Measurements from ENCODE around the gene CNTNAP4. TPM values are rescaled to one million over a fixed set of nuclear protein-coding genes. Genes with fewer than 3 reads are reported as not detected.
A peak's percentile ranks its signal among the peaks of the same experiment; 100 is the strongest.

The CNTNAP4 gene
- total and polyA plus RNA-seq, 2 of the 8 experiments (the other 6 are each of a cell fraction or from before 2014, with no cell fraction given): not detected

GRCh38 chr16:76335180-76335974 lies 58.2 kb downstream of the CNTNAP4 start:
- Histone ChIP-seq H3K14ac (ENCODE audit: insufficient read length) (no peak overlapping the region), H3K9ac (replicated peaks in 1 of 4; ENCODE audit: extremely low read depth in 1 of 4, low read depth in 3 of 4, low read length in 3 of 4) (no peak overlapping the region), H3K23ac (ENCODE audit: insufficient read length) (no peak overlapping the region), H2BK5ac (ENCODE audit: low read depth, low read length) (no peak overlapping the region), H2AFZ (ENCODE audit: low read length) (peak overlapping the region; percentile 57; the same call in 1 of the 2 replicates), H3K79me1 (ENCODE audit: low read depth, low read length) (no peaks in the 10 kb centered on the region), H4K8ac (ENCODE audit: extremely low read depth, insufficient read depth, low read length) (no peak overlapping the region), H3K4ac (replicated peaks; ENCODE audit: insufficient read length, low read depth, low read length) (no peak overlapping the region), H4K91ac (replicated peaks; ENCODE audit: insufficient read length, low read length) (no peak overlapping the region), H3K9me3 (ENCODE audit: insufficient read depth in 2 of 2, low read depth in 1 of 2, low read length in 1 of 2) (peaks cover 5 to 9% of the 10 kb centered on the region in 2 experiments; a peak in 2 of 4 replicates), H3K18ac (ENCODE audit: extremely low read depth, low read length) (peak overlapping the region; percentile 13; the same call in 1 of the 2 replicates), H2BK120ac (replicated peaks; ENCODE audit: low read depth, low read length) (no peak overlapping the region), H2AK5ac (ENCODE audit: low read depth, low read length) (no peak overlapping the region), H2BK12ac (ENCODE audit: low read depth, low read length) (0 out of 2 replicates have a peak overlapping the region, but pooled peaks have one; percentile 41), H3K4me2 (ENCODE audit: insufficient read depth in 1 of 2, low read depth in 2 of 2, low read length in 2 of 2) (no peak overlapping the region), H2BK15ac (ENCODE audit: low read length) (no peak overlapping the region), H4K5ac (ENCODE audit: insufficient read length, low read depth, low read length) (no peak overlapping the region), H3K27me3 (replicated peaks in 1 of 4; ENCODE audit: control insufficient read depth in 3 of 4, extremely low read depth in 1 of 4, insufficient read depth in 3 of 4, low read length in 3 of 4) (no peaks in the 10 kb centered on the region), H3K4me1 (replicated peaks in 1 of 4; ENCODE audit: control insufficient read depth in 3 of 4, insufficient read depth in 4 of 4, low read length in 3 of 4) (0 out of 7 replicates have a peak, but pooled peaks cover 0 to 1% (median 0%) of the 10 kb centered on the region in 4 experiments), H3K56ac (replicated peaks; ENCODE audit: insufficient read length, low read depth, low read length) (no peak overlapping the region), H4K20me1 (replicated peaks in 1 of 2; ENCODE audit: control insufficient read depth in 1 of 2, insufficient read depth in 2 of 2, low read length in 2 of 2) (no peaks in the 10 kb centered on the region), H3K79me2 (ENCODE audit: control insufficient read depth in 1 of 2, insufficient read depth in 2 of 2, low read length in 2 of 2) (no peaks in the 10 kb centered on the region), H3K36me3 (ENCODE audit: control insufficient read depth in 2 of 4, insufficient read depth in 4 of 4, low read length in 3 of 4) (no peaks in the 10 kb centered on the region), H3K23me2 (ENCODE audit: low read depth, low read length) (no peaks in the 10 kb centered on the region), H3K27ac (ENCODE audit: low read depth, low read length) (no peak overlapping the region), H3K4me3 (ENCODE audit: extremely low read depth in 1 of 4, insufficient read depth in 2 of 4, low read depth in 3 of 4, low read length in 4 of 4) (no peak overlapping the region), H2BK20ac (ENCODE audit: low read length) (no peak overlapping the region)
- 87% methylated on average over 3 of the region's 3 CpGs; no CpG with 5 or more reads in 1 of the 2 experiments for WGBS, 2 experiments (ENCODE audit: extremely low coverage in 1 of 2, insufficient coverage in 1 of 2, insufficient read length in 1 of 2, insufficient replicate concordance in 2 of 2, low coverage in 1 of 2, low lambda C conversion rate in 2 of 2, missing lambda C conversion rate in 1 of 2)
- TF ChIP-seq SIX5 (IDR thresholded peaks at IDR 0.05; ENCODE audit: low read depth, low read length) (no peak), RAD21 (IDR thresholded peaks at IDR 0.05 in 1 of 2, conservative IDR thresholded peaks at IDR 0.05 in 1 of 2; ENCODE audit: low read depth in 2 of 2, low read length in 2 of 2) (no peak), SUZ12 (IDR thresholded peaks at IDR 0.05; ENCODE audit: low read length) (no peak), SRF (IDR thresholded peaks at IDR 0.05; ENCODE audit: low read depth, low read length) (no peak), RNF2 (IDR thresholded peaks at IDR 0.05; ENCODE audit: borderline replicate concordance, low read depth, low read length, missing control alignments, poor library complexity, severe bottlenecking) (no peak), TCF12 (IDR thresholded peaks at IDR 0.05; ENCODE audit: low read depth, low read length) (no peak), TEAD4 (IDR thresholded peaks at IDR 0.05; ENCODE audit: low read depth, low read length) (no peak)
- TF ChIP-seq, protein P1, sequence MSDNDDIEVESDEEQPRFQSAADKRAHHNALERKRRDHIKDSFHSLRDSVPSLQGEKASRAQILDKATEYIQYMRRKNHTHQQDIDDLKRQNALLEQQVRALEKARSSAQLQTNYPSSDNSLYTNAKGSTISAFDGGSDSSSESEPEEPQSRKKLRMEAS (IDR thresholded peaks at IDR 0.05): peak; percentile 22; the same call in 1 of the 2 replicates
- TF ChIP-seq, protein P2, sequence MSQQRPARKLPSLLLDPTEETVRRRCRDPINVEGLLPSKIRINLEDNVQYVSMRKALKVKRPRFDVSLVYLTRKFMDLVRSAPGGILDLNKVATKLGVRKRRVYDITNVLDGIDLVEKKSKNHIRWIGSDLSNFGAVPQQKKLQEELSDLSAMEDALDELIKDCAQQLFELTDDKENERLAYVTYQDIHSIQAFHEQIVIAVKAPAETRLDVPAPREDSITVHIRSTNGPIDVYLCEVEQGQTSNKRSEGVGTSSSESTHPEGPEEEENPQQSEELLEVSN (IDR thresholded peaks at IDR 0.05): 0 out of 2 replicates have a peak, but pooled peaks have one; percentile 17
- POLR2A ChIA-PET (ENCODE audit: partially characterized antibody): no interaction called here
- CTCF ChIA-PET (ENCODE audit: partially characterized antibody): interaction anchor here (0.6 to 1.0 kb wide), 2 partner anchors 19 to 28 kb away, joined by 3 read pairs; no protein-coding TSS in a partner anchor
- FAIRE-seq: no peak
- DNase-seq (ENCODE audit: low read depth in 1 of 2, low spot score in 2 of 2): peak in 1 of 2 experiments; percentile 5
